GM18526 (cell line): Measurements from ENCODE around the gene SNUPN.

Experiments used
- POLR2A ChIP-seq: IDR thresholded peaks from 3 replicates; pipeline ENCODE4 v1.6.1; 2011; ENCODE audit not compliant: insufficient read length; ENCODE audit errors: extremely low read depth

The SNUPN gene

GRCh38 chr15:75647370-75648155 is 22.0 kb upstream of the SNUPN start, which contains the start of gene SNX33:
Gene SNX33, plus strand, starts transcription at chr15:75647912. Its CDS starts 1,191 bp downstream, at chr15:75649103.
- no peak for TF ChIP-seq POLR2A

DNA sequence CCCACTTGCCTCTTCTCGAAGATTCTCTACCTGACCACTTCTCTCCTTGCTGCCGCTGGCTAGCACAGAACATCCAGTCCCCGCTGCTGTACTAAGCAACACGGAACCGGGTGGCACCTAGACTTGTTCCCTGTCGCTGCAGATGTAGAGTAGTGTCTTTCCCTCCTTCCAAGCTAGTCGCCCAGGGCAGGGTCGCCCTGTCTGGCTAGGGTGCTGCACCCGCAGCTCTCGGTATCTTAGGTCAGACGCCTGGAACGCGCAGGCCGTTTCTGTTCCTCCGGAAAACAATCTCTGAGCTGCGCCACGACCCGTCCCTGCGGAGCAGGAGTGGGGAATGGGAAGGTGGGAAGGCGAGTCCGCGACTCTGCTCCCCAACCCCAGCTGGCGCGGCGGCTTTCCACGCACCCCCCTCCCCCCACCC is 21.4 kb upstream of the SNUPN start:
- TF ChIP-seq POLR2A = no peak

DNA sequence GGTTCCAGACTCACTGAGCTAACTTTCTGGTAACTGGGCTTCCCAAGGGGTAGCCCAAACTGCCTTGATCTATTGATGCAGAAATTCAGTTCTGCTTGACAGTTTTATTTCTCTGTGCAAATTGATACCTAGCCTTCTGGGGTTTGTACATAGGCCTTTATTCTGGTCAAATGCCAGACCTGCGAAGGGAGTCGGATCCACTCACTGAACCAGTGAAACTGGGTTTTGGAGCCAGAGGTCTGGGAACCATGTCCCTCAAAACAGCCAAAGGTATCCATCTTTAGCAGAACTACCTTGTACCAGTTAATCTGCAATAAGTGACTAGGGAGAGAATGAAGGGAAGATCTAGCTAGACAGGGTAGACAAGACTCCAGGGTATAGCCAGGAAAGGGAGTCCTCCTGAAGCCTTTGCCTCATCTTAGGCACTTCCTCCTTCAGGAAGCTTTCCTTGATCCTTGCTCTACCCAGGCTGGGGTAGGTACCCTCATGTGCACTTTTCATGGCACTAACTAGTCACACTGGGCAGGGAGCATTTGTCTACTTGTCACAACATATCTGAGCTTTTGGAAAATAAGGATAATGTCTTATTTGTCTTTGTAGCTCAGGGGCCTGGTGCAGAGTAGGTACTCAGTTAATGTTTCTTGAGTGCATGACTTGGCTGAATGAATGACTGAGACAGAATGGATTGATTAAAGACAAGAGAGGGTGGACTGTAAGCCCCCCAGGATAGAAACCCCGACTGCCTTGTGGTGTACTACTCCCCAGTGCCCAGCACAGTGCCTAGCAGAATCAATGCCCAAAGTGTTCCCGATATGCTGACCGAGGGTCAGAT is 20.8 kb upstream of the SNUPN start:
- no peak for TF ChIP-seq POLR2A

- no peak for TF ChIP-seq POLR2A
Observed at GRCh38 chr15:75644376-75644775, 18.9 kb upstream of the SNUPN start.

DNA sequence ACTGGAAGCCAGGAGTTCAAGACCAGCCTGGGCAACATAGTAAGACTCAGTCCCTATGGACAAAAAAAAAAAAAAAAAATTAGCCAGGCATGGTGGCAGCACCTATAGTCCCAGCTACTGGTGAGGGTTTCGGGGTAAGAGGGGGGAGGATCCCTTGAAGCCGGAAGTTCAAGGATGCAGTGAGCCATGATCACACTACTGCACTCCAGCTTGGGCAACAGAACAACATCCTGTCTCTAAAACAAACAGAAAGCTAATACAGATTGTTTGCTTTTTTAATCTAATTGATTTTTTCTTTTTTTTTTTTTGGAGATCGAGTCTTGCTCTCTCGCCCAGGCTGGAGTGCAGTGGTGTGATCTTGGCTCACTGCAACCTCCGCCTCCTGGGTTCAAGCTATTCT is 16.1 kb upstream of the SNUPN start:
- TF ChIP-seq POLR2A = no peak

GRCh38 chr15:75641179-75641503 is 15.6 kb upstream of the SNUPN start:
- no peak for TF ChIP-seq POLR2A

DNA sequence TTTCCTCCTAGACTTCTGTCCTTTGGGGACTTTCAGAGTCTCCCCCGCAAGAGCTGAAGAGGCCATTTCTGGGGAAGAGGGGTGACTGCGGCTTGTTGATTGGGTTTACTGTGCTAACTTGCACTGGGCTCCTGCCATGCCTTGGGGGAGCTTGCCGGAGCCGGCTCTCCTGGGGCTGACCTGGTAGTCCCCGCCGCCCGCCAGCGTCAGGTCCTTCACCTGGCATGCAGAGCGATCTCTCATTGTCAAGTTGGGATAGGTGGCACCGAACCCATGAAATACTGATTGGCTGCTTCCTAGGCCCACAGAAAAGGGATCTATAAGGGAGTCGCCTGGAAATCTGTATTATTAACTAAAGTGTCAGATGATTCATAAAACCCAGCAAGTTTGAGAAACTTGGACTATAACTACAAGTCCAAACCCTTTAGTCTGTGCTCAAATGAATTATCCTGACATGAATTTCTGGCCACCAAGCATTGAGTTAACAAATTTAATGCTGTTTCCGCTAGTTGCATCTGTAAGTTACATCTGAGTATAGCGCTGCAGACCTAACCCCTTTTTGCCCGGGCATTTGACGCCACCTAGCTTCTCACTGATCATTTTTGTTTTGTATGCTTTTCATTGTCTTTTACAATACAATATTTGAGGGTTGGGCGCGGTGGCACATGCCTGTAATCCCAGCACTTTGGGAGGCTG is 15.1 kb upstream of the SNUPN start:
- TF ChIP-seq POLR2A = no peak

DNA sequence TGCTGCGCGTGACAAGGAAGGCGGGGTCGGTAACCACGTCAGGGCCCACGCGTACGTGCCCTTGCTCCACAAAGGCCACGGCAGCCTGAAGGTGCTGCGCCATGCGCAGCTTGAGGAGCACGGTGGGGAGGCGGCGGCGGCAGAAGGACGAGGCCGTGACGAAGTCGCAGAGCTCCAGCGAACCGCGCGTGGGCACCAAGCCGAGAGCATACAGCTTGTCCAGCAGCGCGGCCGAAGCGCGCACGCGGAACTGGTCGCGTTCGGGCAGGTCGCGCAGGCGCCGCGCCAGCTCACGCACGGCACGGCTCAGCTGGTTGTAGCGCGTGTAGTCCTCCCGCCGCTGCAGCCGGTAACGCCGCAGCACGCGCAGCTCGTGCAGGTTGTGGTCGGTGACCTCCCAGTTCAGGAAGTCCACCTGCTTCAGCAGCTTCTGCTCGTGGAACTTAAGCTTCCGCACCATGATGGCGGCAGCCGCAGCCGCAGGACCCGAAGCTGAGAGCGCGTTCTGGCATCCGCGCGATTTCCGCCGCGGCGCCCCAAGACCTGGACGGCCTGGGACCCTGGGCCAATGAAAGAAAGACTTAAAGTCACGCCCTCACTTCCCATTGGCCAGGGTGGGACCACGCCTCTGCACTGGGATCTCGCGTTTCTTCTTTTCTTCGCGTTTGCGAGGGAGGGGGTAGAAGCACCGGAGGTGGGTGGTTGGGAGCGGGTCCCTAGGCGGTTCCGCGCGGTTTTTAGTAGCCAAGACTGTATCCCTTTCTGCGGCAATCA is 14.4 kb upstream of the SNUPN start, which contains the start of gene IMP3:
IMP3 (minus strand) TSS at position 516 of the 774 bp plus-strand sequence; CDS start at position 460, 56 bp downstream.
- peak; percentile 99 for TF ChIP-seq POLR2A

- TF ChIP-seq POLR2A = no peak
Observed at GRCh38 chr15:75639191-75639708, 13.7 kb upstream of the SNUPN start.

DNA sequence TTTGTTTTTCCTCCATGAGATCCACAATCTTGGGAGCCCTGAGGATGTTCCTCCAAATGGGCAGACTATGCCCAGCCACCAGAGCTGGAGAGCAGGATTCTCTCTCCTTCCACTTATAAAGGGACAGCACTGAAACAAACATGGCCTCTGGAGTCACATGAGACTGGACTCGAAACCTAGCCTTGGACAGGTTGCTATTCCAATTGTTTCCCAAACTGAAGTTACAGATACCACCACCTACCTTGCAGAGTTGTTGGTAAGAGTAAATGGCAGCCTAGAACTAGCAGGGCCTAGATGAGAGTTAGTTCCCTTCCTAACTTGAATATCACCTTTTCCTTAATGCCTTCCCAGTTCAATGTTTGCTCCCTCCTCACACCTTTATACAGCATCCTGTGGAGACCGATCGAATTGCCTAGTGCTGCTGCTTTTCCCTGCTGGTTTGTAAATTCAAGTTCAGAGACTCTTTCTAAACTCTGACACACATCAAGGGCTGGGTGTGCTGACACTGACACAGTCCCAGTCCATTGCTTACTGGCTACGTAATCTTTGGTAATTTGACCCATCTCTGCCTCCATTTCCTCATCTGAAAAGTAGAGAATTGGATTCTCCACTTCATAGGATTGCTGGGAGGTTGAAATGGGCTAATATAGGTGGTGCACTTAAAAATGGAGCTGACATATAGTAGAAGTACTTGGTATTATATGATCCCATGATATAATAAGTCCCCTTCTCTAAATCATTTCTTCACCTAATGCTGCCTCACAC is 11.9 kb upstream of the SNUPN start:
- no peak for TF ChIP-seq POLR2A

GRCh38 chr15:75636026-75636425 is 10.5 kb upstream of the SNUPN start:
- no peak for TF ChIP-seq POLR2A

DNA sequence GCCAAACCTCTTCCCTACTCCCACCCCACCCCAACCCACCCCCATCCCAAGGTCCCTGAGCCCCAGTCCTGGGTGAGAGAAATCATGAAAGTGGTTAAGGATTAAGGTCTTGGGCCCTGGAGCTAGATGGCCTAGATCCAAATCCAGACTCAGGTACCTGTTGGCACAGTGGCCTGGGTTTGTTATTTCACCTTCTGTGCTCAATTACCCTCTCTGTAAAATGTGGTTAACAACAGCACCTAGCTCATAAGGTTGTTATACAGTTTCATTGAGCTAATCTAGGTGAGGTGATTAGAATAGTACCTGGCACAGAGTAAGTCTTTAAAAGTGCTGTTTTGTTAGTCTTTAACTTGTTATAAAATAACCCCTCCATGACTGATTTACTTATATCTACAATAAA is 6.4 kb upstream of the SNUPN start:
- TF ChIP-seq POLR2A = no peak

DNA sequence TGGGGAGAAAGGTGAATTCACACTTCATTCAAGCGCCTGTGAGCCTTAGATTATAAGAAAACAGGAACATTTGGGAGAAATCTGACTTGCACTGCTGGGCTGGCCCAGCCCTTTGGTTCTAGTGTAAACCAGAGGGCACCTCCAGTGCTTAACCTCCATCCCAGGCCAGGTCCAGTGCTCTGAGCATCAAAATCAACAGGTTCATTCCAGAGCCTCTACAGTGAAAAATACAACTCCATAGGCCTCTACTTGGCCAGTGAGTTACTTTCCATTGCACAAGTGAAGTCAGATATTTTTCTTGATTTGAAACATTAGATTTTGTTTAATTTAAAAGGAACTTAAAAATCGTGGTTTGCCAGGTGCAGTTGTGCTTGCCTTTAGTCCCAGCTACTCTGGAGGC is 3.0 kb downstream of the SNUPN start:
- no peak for TF ChIP-seq POLR2A

- no peak for TF ChIP-seq POLR2A
Observed at GRCh38 chr15:75620841-75621391, 4.6 kb downstream of the SNUPN start.
